Thoracic aorta (tissue), 2 donors: ENCODE measurements around the gene TAAR5. TPM values are rescaled to one million over a fixed set of nuclear protein-coding genes. Genes with fewer than 3 reads are reported as not detected.
"Not testable (repeated sequence)": the region's sequence is repeated elsewhere in the genome, so short reads cannot be mapped to it uniquely, and the experiment has no call there.

Experiments
- ATAC-seq: fragments of 150-250 bp; one replicate; pipeline ENCODE4 v1.8.0; 2017; ENCODE audit warnings: low read depth; ENCODE audit not compliant: insufficient number of reproducible peaks, low FRiP score
- DNase-seq: peaks from one replicate; pipeline ENCODE4 v3.0.0-alpha.2; 2020; ENCODE audit warnings: low spot score
- H3K27ac ChIP-seq, 2 donors: fragments of 200-600 bp; sonication (generic); 1 replicate in 1 of 2; 2 replicates in 1 of 2; pipeline ENCODE4 v1.5.1; 2016; ENCODE audit warnings: mild to moderate bottlenecking in 2 of 2, moderate library complexity in 2 of 2
- H3K27me3 ChIP-seq: fragments of 200-600 bp; sonication (generic); replicated peaks from 2 replicates; pipeline ENCODE4 v1.6.0; 2016; ENCODE audit warnings: mild to moderate bottlenecking; ENCODE audit not compliant: insufficient read depth
- H3K36me3 ChIP-seq: fragments of 200-600 bp; sonication (generic); one replicate; pipeline ENCODE4 v1.5.1; 2016
- H3K4me1 ChIP-seq, 2 donors: fragments of 200-600 bp; sonication (generic); 1 replicate in 1 of 2; 2 replicates in 1 of 2; pipeline versions ENCODE4 v1.5.1 to v1.6.0; 2016; ENCODE audit warnings: low read depth in 2 of 2, mild to moderate bottlenecking in 1 of 2; ENCODE audit not compliant: control insufficient read depth in 1 of 2
- H3K4me3 ChIP-seq: fragments of 200-600 bp; sonication (generic); 2 replicates; pipeline ENCODE4 v1.5.1; 2016; ENCODE audit warnings: mild to moderate bottlenecking
- H3K9me3 ChIP-seq: fragments of 200-600 bp; sonication (generic); 2 replicates; pipeline ENCODE4 v1.5.1; 2016
- CTCF ChIP-seq: fragments of 200-600 bp; sonication (generic); IDR thresholded peaks from one replicate; pipeline ENCODE4 v1.5.1; 2019; ENCODE audit warnings: antibody characterized with exemption
- total RNA-seq, 2 donors: library from RNA; depleted of rRNA; stranded (reverse); fragments of >200 nt; gene quantifications; one replicate each; pipeline versions ENCODE4 v1.1.0 to v1.2.3, GENCODE V29; 2016

TAAR5 gene
- not detected for total RNA-seq

- no peak for DNase-seq
- H3K4me1 ChIP-seq = no peaks in the 10 kb centered on the region
- TF ChIP-seq CTCF = no peak
Measured at GRCh38 chr6:132589454-132589853, at the start of gene TAAR5. TSS of gene TAAR5 (minus strand) at chr6:132589741. CDS start at chr6:132589686, 55 bp downstream.

GRCh38 chr6:132637135-132637534, 47.6 kb upstream of the TAAR5 start:
- H3K27ac ChIP-seq, H3K36me3 ChIP-seq, H3K9me3 ChIP-seq, ATAC-seq, H3K27me3 ChIP-seq, H3K4me1 ChIP-seq, DNase-seq, H3K4me3 ChIP-seq: not testable (repeated sequence)

More at GRCh38 chr6:132589454-132589853, at the start of gene TAAR5:
- ATAC-seq = no peak
- no peak within 1 kb of the TSS for H3K4me3 ChIP-seq
- H3K9me3 ChIP-seq = no peaks in the 10 kb centered on the region
- no peaks in the 10 kb centered on the region for H3K27me3 ChIP-seq
- no peaks in the 10 kb centered on the region for H3K36me3 ChIP-seq
- H3K27ac ChIP-seq = no peak within 1 kb of the TSS

- H3K27me3 ChIP-seq, H3K9me3 ChIP-seq, H3K36me3 ChIP-seq, DNase-seq, ATAC-seq, H3K4me3 ChIP-seq, H3K27ac ChIP-seq, H3K4me1 ChIP-seq: not testable (repeated sequence)
Measured at GRCh38 chr6:132635906-132636305, 46.4 kb upstream of the TAAR5 start.

- ATAC-seq = not testable (repeated sequence)
Measured at GRCh38 chr6:132635288-132635687, 45.7 kb upstream of the TAAR5 start.

GRCh38 chr6:132634796-132635195, 45.3 kb upstream of the TAAR5 start:
- ATAC-seq = no peak
- Histone ChIP-seq H3K27me3 (no peaks in the 10 kb centered on the region), H3K4me1 (no peaks in the 10 kb centered on the region), H3K36me3 (no peaks in the 10 kb centered on the region), H3K9me3 (no peaks in the 10 kb centered on the region), H3K4me3 (no peak overlapping the region), H3K27ac (no peak overlapping the region)
- no peak for DNase-seq
- no peak for TF ChIP-seq CTCF

More at GRCh38 chr6:132635288-132635687, 45.7 kb upstream of the TAAR5 start:
- not testable (repeated sequence) for H3K27me3 ChIP-seq, H3K27ac ChIP-seq, DNase-seq, H3K36me3 ChIP-seq, H3K4me3 ChIP-seq, H3K9me3 ChIP-seq, H3K4me1 ChIP-seq

GRCh38 chr6:132633362-132633761, 43.8 kb upstream of the TAAR5 start:
- Histone ChIP-seq H3K27me3 (no peaks in the 10 kb centered on the region), H3K36me3 (no peaks in the 10 kb centered on the region), H3K9me3 (no peaks in the 10 kb centered on the region), H3K4me3 (no peak overlapping the region), H3K4me1 (no peaks in the 10 kb centered on the region), H3K27ac (no peak overlapping the region)
- DNase-seq = no peak
- no peak for TF ChIP-seq CTCF
- ATAC-seq = no peak

GRCh38 chr6:132624175-132624574, 34.6 kb upstream of the TAAR5 start, which contains the start of gene TAAR2:
TSS of gene TAAR2 (minus strand) at chr6:132624275. CDS start at chr6:132624275, 0 bp downstream.
- Histone ChIP-seq H3K4me3 (no peak within 1 kb of the TSS), H3K4me1 (no peaks in the 10 kb centered on the region), H3K27ac (no peak within 1 kb of the TSS), H3K9me3 (no peaks in the 10 kb centered on the region), H3K27me3 (no peaks in the 10 kb centered on the region), H3K36me3 (no peaks in the 10 kb centered on the region)
- ATAC-seq (no peak), DNase-seq (no peak)
- TF ChIP-seq CTCF = no peak
